Thoracic aorta (tissue), 2 donors: ENCODE data around the gene SNTG2. TPM values are rescaled to one million over a fixed set of nuclear protein-coding genes. Genes with fewer than 3 reads are reported as not detected.

Experiments
- ATAC-seq: fragments of 150-250 bp; one replicate; pipeline ENCODE4 v1.8.0; 2017; ENCODE audit warnings: low read depth; ENCODE audit not compliant: insufficient number of reproducible peaks, low FRiP score
- DNase-seq: peaks from one replicate; pipeline ENCODE4 v3.0.0-alpha.2; 2020; ENCODE audit warnings: low spot score
- H3K27ac ChIP-seq, 2 donors: fragments of 200-600 bp; sonication (generic); 1 replicate in 1 of 2; 2 replicates in 1 of 2; pipeline ENCODE4 v1.5.1; 2016; ENCODE audit warnings: mild to moderate bottlenecking in 2 of 2, moderate library complexity in 2 of 2
- H3K27me3 ChIP-seq: fragments of 200-600 bp; sonication (generic); replicated peaks from 2 replicates; pipeline ENCODE4 v1.6.0; 2016; ENCODE audit warnings: mild to moderate bottlenecking; ENCODE audit not compliant: insufficient read depth
- H3K36me3 ChIP-seq: fragments of 200-600 bp; sonication (generic); one replicate; pipeline ENCODE4 v1.5.1; 2016
- H3K4me1 ChIP-seq, 2 donors: fragments of 200-600 bp; sonication (generic); 1 replicate in 1 of 2; 2 replicates in 1 of 2; pipeline versions ENCODE4 v1.5.1 to v1.6.0; 2016; ENCODE audit warnings: low read depth in 2 of 2, mild to moderate bottlenecking in 1 of 2; ENCODE audit not compliant: control insufficient read depth in 1 of 2
- H3K4me3 ChIP-seq: fragments of 200-600 bp; sonication (generic); 2 replicates; pipeline ENCODE4 v1.5.1; 2016; ENCODE audit warnings: mild to moderate bottlenecking
- H3K9me3 ChIP-seq: fragments of 200-600 bp; sonication (generic); 2 replicates; pipeline ENCODE4 v1.5.1; 2016
- CTCF ChIP-seq: fragments of 200-600 bp; sonication (generic); IDR thresholded peaks from one replicate; pipeline ENCODE4 v1.5.1; 2019; ENCODE audit warnings: antibody characterized with exemption
- total RNA-seq, 2 donors: library from RNA; depleted of rRNA; stranded (reverse); fragments of >200 nt; gene quantifications; one replicate each; pipeline versions ENCODE4 v1.1.0 to v1.2.3, GENCODE V29; 2016

SNTG2 gene
- total RNA-seq, 2 donors from 2014 or later: 8.9 to 18.6 TPM

GRCh38 chr2:974054-974453 lies 23.4 kb downstream of the SNTG2 start:
- H3K27me3 ChIP-seq: no peaks in the 10 kb centered on the region
- no peak for ATAC-seq
- no peak for TF ChIP-seq CTCF
- H3K36me3 ChIP-seq: no peaks in the 10 kb centered on the region
- DNase-seq: no peak
- no peak overlapping the region for H3K27ac ChIP-seq
- peaks cover 3% of the 10 kb centered on the region for H3K9me3 ChIP-seq
- H3K4me3 ChIP-seq: no peak overlapping the region
- no peaks in the 10 kb centered on the region for H3K4me1 ChIP-seq

- Histone ChIP-seq H3K36me3 (no peaks in the 10 kb centered on the region), H3K27me3 (no peaks in the 10 kb centered on the region), H3K9me3 (no peaks in the 10 kb centered on the region), H3K4me3 (no peak overlapping the region), H3K27ac (no peak overlapping the region), H3K4me1 (no peaks in the 10 kb centered on the region)
- DNase-seq: no peak
- TF ChIP-seq CTCF: no peak
- ATAC-seq: no peak
Observed at GRCh38 chr2:974502-974901, 23.9 kb downstream of the SNTG2 start.

GRCh38 chr2:975095-975494 lies 24.4 kb downstream of the SNTG2 start:
- no peak for DNase-seq
- Histone ChIP-seq H3K4me3 (no peak overlapping the region), H3K36me3 (no peaks in the 10 kb centered on the region)

GRCh38 chr2:979069-979928 lies 28.6 kb downstream of the SNTG2 start:
- no peak for DNase-seq
- no peaks in the 10 kb centered on the region for H3K9me3 ChIP-seq
- H3K27me3 ChIP-seq: no peaks in the 10 kb centered on the region
- TF ChIP-seq CTCF: no peak
- H3K27ac ChIP-seq: no peak overlapping the region
- H3K4me3 ChIP-seq: no peak overlapping the region
- ATAC-seq: no peak
- no peaks in the 10 kb centered on the region for H3K36me3 ChIP-seq
- H3K4me1 ChIP-seq: no peaks in the 10 kb centered on the region

More at GRCh38 chr2:975095-975494, 24.4 kb downstream of the SNTG2 start:
- no peaks in the 10 kb centered on the region for H3K9me3 ChIP-seq
- H3K27ac ChIP-seq: no peak overlapping the region
- no peaks in the 10 kb centered on the region for H3K4me1 ChIP-seq
- no peaks in the 10 kb centered on the region for H3K27me3 ChIP-seq
- TF ChIP-seq CTCF: no peak
- ATAC-seq: no peak

GRCh38 chr2:980176-980575 lies 29.5 kb downstream of the SNTG2 start:
- DNase-seq (no peak), ATAC-seq (no peak)
- H3K9me3 ChIP-seq: no peaks in the 10 kb centered on the region
- H3K27ac ChIP-seq: no peak overlapping the region
- no peak overlapping the region for H3K4me3 ChIP-seq
- no peak for TF ChIP-seq CTCF
- H3K36me3 ChIP-seq: no peaks in the 10 kb centered on the region
- no peaks in the 10 kb centered on the region for H3K27me3 ChIP-seq
- no peaks in the 10 kb centered on the region for H3K4me1 ChIP-seq
